ENCODE measurements around the gene NDUFB7.
"Not testable (repeated sequence)": the region's sequence is repeated elsewhere in the genome, so short reads cannot be mapped to it uniquely, and the experiment has no call there.

DNA sequence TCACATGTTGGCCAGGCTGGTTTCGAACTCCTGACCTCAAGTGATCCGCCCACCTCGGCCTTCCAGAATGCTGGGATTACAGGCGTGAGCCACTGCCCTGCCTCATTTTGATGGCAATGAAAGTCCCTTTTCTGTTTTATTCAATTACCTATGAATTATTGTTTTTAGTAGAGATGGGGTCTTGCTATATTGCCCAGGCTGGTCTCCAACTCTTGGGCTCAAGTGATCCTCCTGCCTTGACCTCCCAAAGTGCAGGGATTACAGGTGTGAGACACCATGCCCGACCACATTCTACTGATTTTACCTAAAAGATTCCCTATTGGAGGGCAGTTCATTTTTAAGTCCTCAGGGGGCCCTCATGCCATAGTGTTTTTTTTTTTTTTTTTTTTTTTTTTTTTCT lies 29.9 kb downstream of the NDUFB7 start:
- TF ChIP-seq, protein P1, sequence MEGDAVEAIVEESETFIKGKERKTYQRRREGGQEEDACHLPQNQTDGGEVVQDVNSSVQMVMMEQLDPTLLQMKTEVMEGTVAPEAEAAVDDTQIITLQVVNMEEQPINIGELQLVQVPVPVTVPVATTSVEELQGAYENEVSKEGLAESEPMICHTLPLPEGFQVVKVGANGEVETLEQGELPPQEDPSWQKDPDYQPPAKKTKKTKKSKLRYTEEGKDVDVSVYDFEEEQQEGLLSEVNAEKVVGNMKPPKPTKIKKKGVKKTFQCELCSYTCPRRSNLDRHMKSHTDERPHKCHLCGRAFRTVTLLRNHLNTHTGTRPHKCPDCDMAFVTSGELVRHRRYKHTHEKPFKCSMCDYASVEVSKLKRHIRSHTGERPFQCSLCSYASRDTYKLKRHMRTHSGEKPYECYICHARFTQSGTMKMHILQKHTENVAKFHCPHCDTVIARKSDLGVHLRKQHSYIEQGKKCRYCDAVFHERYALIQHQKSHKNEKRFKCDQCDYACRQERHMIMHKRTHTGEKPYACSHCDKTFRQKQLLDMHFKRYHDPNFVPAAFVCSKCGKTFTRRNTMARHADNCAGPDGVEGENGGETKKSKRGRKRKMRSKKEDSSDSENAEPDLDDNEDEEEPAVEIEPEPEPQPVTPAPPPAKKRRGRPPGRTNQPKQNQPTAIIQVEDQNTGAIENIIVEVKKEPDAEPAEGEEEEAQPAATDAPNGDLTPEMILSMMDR (IDR thresholded peaks at IDR 0.05), result not testable (repeated sequence)
- TF ChIP-seq POLR2A (IDR thresholded peaks at IDR 0.05), result not testable (repeated sequence)
